ENCODE measurements around the gene TC2N.

Gene TC2N

DNA sequence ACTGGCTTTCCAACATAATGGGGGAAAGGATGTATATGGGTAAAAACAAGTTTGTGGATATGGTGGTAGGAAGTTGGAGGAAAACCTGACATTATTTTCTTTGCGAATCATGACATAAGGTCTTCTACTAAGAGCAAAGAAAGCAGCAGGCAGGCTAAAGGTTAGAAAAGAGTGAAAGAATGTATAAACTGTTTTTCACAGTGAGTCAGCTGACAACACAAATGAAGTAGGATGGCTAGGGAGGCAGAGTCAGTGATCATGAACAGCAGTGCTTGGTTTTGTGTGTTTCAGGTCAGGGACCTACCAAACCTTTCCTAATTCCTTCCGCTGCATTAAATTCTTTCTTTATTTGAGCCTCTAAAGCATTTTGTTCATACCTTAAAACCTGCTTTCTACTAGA, 89.1 kb downstream of the TC2N start:
- H3K9me3 ChIP-seq (replicated peaks; ENCODE audit: low read length) = no peaks in the 10 kb centered on the region
- H3K4me2 ChIP-seq (ENCODE audit: low read length) = no peak overlapping the region
- no peaks in the 10 kb centered on the region for H3K27me3 ChIP-seq (ENCODE audit: control insufficient read depth, insufficient read depth, low read length)
- H3K36me3 ChIP-seq (ENCODE audit: insufficient read depth, low read length) = no peaks in the 10 kb centered on the region
- H3K4me3 ChIP-seq (ENCODE audit: low read length) = no peak overlapping the region
- no peak overlapping the region for H3K9ac ChIP-seq (ENCODE audit: low read depth, low read length)
- no peaks in the 10 kb centered on the region for H3K4me1 ChIP-seq (ENCODE audit: control insufficient read depth, insufficient read depth, low read length)

DNA sequence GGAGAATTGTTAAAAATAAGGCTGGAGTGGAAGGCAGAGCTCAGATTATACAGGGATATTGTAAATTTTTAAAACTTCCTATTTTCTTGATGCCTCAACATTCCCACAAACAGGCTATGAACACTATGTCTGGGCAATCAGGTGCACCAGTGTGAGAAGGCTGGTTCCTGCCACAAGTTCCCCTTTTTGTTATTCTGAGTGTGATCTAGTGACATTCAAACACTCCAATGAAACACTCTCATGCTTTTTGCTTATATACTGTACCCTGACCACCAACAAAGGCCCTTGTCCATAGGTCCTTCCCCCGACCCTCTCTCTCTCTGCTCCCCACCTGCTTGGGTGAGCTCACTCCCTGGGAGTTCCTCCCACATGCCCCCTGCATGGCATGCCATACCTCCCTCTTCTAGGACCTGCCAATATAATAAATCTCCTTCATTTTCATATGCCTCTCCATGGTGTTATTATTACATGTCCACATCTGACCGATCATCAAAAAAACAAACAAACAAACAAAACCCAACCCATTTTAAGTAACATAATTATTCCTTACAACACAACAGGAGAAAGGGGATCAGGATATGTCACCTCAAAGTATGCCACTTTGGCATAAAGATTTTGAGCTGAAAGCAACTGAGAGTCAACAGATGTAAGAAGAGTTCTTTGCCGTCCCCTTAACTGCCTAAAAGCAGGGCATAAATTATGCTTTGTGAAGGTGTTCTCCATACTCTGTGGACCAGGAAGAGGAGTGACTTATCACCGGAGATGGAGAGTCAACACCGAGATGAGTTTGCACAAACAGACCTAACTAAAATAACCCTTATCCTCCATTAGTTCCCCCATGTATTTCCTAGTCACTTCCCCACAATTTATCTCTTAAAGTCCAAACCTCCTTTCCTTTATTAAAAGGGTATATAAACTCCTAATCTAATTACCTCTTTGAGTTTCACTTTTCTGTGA, 92.9 kb downstream of the TC2N start:
- Histone ChIP-seq H3K4me3 (ENCODE audit: low read length) (no peak overlapping the region), H3K4me2 (ENCODE audit: low read length) (no peak overlapping the region), H3K27me3 (ENCODE audit: control insufficient read depth, insufficient read depth, low read length) (no peaks in the 10 kb centered on the region), H3K9ac (ENCODE audit: low read depth, low read length) (no peak overlapping the region), H3K36me3 (ENCODE audit: insufficient read depth, low read length) (no peaks in the 10 kb centered on the region), H3K4me1 (ENCODE audit: control insufficient read depth, insufficient read depth, low read length) (no peaks in the 10 kb centered on the region), H3K9me3 (replicated peaks; ENCODE audit: low read length) (no peaks in the 10 kb centered on the region)

DNA sequence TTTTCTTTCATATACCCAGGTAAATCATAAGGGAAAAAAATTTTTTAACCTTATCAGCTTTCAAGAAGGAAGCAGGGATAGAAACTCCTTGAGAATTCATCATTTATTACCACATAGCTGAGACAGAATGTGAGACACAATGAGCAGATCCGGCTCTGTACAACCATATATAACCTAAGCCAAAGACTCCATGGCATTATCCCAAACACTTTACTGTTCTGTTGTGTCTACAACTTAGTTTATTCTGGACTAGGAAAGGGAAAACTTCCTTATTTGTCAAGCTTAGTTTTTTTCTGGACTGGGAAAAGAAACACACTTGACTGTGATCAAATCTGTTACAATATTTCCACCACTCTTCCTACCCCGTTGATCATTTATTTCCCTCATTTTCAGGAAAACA, 97.2 kb downstream of the TC2N start:
- no peak overlapping the region for H3K4me2 ChIP-seq (ENCODE audit: low read length)
- H3K36me3 ChIP-seq (ENCODE audit: insufficient read depth, low read length) = no peaks in the 10 kb centered on the region
- no peaks in the 10 kb centered on the region for H3K27me3 ChIP-seq (ENCODE audit: control insufficient read depth, insufficient read depth, low read length)
- H3K4me3 ChIP-seq (ENCODE audit: low read length) = no peak overlapping the region
- H3K9ac ChIP-seq (ENCODE audit: low read depth, low read length) = no peak overlapping the region
- H3K4me1 ChIP-seq (ENCODE audit: control insufficient read depth, insufficient read depth, low read length) = no peaks in the 10 kb centered on the region
- no peaks in the 10 kb centered on the region for H3K9me3 ChIP-seq (replicated peaks; ENCODE audit: low read length)

DNA sequence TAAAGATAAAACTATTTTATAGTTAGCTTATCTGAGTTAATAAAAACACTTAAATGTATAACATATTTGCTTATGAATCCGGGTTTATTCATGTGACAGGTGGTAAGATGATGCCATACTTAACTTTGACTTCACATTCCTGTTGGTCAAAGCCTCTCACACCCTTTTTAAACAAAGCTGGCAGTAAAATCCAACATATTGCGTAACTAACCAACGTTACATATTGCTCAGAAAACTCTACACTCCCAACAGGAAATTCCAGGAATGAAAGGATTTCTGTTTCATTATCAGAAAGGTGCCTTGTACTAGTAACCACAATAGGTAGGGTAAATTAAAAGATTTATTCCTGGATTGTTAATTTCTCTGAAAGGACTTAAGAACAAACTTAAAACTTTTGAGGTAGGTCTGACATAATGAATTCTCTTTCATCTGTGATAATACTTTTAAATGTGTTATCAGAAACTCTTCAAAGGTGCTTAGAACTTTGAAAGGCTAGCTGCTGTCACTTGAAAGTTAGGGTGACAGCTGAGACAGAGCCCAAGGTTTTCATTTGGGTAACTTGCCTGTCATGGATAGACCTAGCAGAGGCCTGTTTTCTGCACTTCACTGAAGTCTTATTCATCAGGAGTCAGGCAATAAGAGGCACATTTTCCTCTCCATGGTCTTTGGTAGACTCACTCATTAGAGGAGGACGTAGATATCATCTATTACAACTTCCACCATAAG, 111.6 kb downstream of the TC2N start:
- H3K9ac ChIP-seq (ENCODE audit: low read depth, low read length) = no peak overlapping the region
- H3K9me3 ChIP-seq (replicated peaks; ENCODE audit: low read length) = no peaks in the 10 kb centered on the region
- H3K4me3 ChIP-seq (ENCODE audit: low read length) = no peak overlapping the region
- no peaks in the 10 kb centered on the region for H3K36me3 ChIP-seq (ENCODE audit: insufficient read depth, low read length)
- H3K27me3 ChIP-seq (ENCODE audit: control insufficient read depth, insufficient read depth, low read length) = peaks cover 7% of the 10 kb centered on the region
- H3K4me2 ChIP-seq (ENCODE audit: low read length) = no peak overlapping the region
- peaks cover 8% of the 10 kb centered on the region for H3K4me1 ChIP-seq (ENCODE audit: control insufficient read depth, insufficient read depth, low read length)

DNA sequence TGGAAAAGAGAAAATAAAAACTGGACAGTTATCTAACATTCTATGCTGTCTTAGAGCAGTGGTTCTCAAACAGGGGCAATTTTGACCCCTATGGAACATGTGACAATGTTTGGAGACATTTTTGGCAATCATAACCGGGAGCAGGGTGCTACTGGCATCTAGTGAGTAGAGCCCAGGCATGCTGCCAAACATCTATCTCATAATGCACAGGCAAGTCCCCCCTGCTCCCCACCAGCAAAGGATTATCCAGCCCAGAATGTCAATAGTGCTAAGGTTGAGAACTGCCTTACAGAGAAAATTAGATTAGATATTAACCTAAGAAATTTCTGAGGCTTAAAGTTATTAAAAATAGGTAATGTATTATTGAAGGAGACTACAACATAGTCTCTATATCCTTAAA, 112.5 kb downstream of the TC2N start:
- Histone ChIP-seq H3K9me3 (replicated peaks; ENCODE audit: low read length) (no peaks in the 10 kb centered on the region), H3K4me1 (ENCODE audit: control insufficient read depth, insufficient read depth, low read length) (peaks cover 8% of the 10 kb centered on the region), H3K9ac (ENCODE audit: low read depth, low read length) (no peak overlapping the region), H3K27me3 (ENCODE audit: control insufficient read depth, insufficient read depth, low read length) (peaks cover 7% of the 10 kb centered on the region), H3K4me3 (ENCODE audit: low read length) (no peak overlapping the region), H3K36me3 (ENCODE audit: insufficient read depth, low read length) (no peaks in the 10 kb centered on the region), H3K4me2 (ENCODE audit: low read length) (no peak overlapping the region)

DNA sequence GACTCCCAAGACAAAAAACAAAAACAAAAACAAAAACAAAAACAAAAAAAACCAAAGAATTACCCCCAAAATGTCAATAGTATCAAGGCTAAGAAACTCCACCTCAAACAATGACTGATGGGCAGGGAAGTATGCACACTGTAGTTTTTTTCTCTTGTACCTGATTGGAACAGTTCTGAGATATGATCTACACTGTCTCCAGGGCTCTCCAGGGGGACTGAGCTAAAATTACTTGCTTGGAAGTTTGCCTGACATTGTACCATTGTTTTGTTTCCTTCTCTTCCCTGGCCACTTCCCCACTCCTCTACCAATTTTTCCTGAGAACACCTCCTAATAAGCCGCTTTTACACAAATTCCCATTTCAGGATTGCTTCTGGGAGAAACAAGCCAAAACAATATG, 113.2 kb downstream of the TC2N start:
- H3K4me1 ChIP-seq (ENCODE audit: control insufficient read depth, insufficient read depth, low read length) = peaks cover 8% of the 10 kb centered on the region
- peaks cover 7% of the 10 kb centered on the region for H3K27me3 ChIP-seq (ENCODE audit: control insufficient read depth, insufficient read depth, low read length)
- H3K4me2 ChIP-seq (ENCODE audit: low read length) = no peak overlapping the region
- no peaks in the 10 kb centered on the region for H3K9me3 ChIP-seq (replicated peaks; ENCODE audit: low read length)
- H3K4me3 ChIP-seq (ENCODE audit: low read length) = no peak overlapping the region
- no peaks in the 10 kb centered on the region for H3K36me3 ChIP-seq (ENCODE audit: insufficient read depth, low read length)
- no peak overlapping the region for H3K9ac ChIP-seq (ENCODE audit: low read depth, low read length)

DNA sequence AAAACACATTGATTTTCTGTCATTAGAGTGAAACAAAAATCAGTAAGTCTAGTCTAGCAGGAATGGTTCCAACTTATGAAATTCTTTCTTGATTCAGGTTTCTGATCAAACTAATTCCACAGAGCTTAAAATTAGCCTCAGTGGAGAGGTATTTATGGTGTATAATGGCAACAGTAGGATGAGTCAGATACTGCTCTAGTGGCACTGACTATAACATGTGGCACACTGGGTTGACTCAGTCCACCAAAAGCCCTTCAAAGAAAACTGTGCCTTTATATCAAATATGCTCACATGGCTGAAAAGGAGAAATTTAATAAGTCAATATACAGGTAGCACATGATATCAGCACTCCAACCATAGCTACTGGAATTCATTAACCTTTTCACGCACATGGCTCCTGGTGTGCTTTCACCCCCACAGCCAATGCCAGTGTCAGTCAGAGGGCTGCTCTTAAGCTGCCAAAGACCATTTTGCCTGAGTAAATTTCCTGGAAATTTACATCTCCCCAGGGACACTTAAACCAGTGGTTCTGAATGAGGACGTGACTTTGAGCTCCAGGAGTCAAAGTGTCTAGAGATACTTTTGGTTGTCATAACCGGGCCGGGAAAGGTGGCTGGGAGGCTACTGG, 113.7 kb downstream of the TC2N start:
- H3K4me1 ChIP-seq (ENCODE audit: control insufficient read depth, insufficient read depth, low read length) = peaks cover 8% of the 10 kb centered on the region
- no peak overlapping the region for H3K4me3 ChIP-seq (ENCODE audit: low read length)
- no peaks in the 10 kb centered on the region for H3K9me3 ChIP-seq (replicated peaks; ENCODE audit: low read length)
- no peak overlapping the region for H3K4me2 ChIP-seq (ENCODE audit: low read length)
- H3K27me3 ChIP-seq (ENCODE audit: control insufficient read depth, insufficient read depth, low read length) = peaks cover 7% of the 10 kb centered on the region
- H3K9ac ChIP-seq (ENCODE audit: low read depth, low read length) = no peak overlapping the region
- no peaks in the 10 kb centered on the region for H3K36me3 ChIP-seq (ENCODE audit: insufficient read depth, low read length)

DNA sequence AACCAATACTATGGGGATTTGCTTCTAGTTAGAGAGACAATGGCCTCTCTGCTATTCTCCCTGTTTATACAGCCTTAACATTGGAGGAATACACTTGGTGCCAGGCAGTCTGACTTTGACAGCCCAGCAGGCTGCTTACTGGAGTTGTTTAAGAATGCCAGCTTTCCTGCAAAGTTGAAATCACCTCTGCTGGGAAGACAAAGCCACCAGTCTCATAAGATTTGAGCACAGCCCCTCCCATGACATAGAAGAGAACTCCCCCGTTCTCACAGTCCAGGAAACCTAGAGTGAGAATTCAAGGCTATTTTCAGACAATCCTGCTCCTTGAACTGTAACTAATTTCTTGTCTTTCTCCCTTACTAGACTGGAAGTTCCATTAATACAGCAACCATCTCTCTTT, 114.4 kb downstream of the TC2N start:
- no peak overlapping the region for H3K4me2 ChIP-seq (ENCODE audit: low read length)
- peaks cover 7% of the 10 kb centered on the region for H3K27me3 ChIP-seq (ENCODE audit: control insufficient read depth, insufficient read depth, low read length)
- no peaks in the 10 kb centered on the region for H3K9me3 ChIP-seq (replicated peaks; ENCODE audit: low read length)
- no peaks in the 10 kb centered on the region for H3K36me3 ChIP-seq (ENCODE audit: insufficient read depth, low read length)
- no peak overlapping the region for H3K9ac ChIP-seq (ENCODE audit: low read depth, low read length)
- H3K4me1 ChIP-seq (ENCODE audit: control insufficient read depth, insufficient read depth, low read length) = peaks cover 8% of the 10 kb centered on the region
- no peak overlapping the region for H3K4me3 ChIP-seq (ENCODE audit: low read length)

DNA sequence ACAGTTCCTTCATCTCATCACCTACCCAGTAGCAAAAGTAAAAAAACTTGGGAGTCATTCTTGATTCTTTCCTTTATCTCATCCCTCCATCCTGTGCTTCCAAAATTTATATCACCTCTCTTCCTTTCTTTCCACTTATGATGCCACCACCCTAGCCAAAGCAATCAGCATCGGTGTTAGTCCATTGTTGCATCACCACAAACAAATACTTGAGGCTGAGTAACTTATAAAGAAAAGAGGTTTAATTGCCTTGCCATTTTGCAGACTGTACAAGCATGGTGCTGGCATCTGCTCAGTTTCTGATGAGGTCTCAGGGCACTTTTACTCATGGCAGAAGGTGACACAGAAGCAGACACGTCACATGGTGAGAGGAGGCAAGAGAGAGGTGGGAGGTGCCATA, 115.6 kb downstream of the TC2N start:
- Histone ChIP-seq H3K4me2 (ENCODE audit: low read length) (no peak overlapping the region), H3K27me3 (ENCODE audit: control insufficient read depth, insufficient read depth, low read length) (peaks cover 7% of the 10 kb centered on the region), H3K9me3 (replicated peaks; ENCODE audit: low read length) (no peaks in the 10 kb centered on the region), H3K36me3 (ENCODE audit: insufficient read depth, low read length) (no peaks in the 10 kb centered on the region), H3K9ac (ENCODE audit: low read depth, low read length) (no peak overlapping the region), H3K4me3 (ENCODE audit: low read length) (no peak overlapping the region), H3K4me1 (ENCODE audit: control insufficient read depth, insufficient read depth, low read length) (peaks cover 8% of the 10 kb centered on the region)

DNA sequence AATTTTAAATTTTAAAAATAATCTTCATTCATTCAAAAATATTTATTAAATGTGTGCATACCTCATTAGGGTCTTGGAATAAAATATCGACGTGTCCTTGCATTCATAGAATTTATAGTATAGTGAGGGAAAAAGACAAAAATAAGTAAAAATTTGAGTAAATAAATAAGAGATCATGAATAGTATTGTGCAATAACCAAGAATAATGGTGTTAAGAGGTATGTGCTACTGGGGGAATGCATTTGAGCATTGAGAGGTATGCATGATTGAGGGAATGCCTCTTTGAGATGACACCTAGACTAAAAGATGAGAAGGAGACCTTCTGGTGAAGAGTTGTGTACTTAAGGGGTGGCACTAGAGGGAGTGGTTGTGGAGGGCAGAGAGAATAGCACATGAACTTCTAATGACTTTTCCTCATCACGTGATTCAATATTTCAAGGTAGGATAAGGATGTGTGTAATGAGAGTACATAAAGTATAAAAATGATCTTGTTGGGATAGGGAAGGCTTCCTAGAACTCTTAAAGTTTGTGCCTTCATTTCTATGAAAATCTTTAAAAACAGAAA, 116.6 kb downstream of the TC2N start:
- H3K27me3 ChIP-seq (ENCODE audit: control insufficient read depth, insufficient read depth, low read length) = peaks cover 7% of the 10 kb centered on the region
- H3K4me2 ChIP-seq (ENCODE audit: low read length) = no peak overlapping the region
- no peak overlapping the region for H3K4me3 ChIP-seq (ENCODE audit: low read length)
- peaks cover 8% of the 10 kb centered on the region for H3K4me1 ChIP-seq (ENCODE audit: control insufficient read depth, insufficient read depth, low read length)
- H3K9ac ChIP-seq (ENCODE audit: low read depth, low read length) = no peak overlapping the region
- H3K9me3 ChIP-seq (replicated peaks; ENCODE audit: low read length) = no peaks in the 10 kb centered on the region
- no peaks in the 10 kb centered on the region for H3K36me3 ChIP-seq (ENCODE audit: insufficient read depth, low read length)

DNA sequence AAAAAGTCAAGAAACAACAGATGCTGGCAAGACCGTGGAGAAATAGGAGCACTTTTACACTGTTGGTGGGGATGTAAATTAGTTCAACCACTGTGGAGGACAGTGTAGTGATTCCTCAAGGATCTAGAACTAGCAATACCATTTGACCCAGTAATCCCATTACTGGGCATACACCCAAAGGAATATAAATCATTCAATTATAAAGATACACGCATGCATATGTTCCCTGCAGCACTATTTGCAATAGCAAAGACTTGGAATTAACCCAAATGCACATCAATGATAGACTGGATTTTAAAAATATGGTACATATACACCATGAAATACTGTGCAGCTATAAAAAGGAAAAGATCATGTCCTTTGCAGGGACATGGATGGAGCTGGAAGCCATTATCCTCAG, 117.5 kb downstream of the TC2N start:
- H3K9me3 ChIP-seq (replicated peaks; ENCODE audit: low read length) = no peaks in the 10 kb centered on the region
- H3K4me2 ChIP-seq (ENCODE audit: low read length) = no peak overlapping the region
- H3K27me3 ChIP-seq (ENCODE audit: control insufficient read depth, insufficient read depth, low read length) = peaks cover 7% of the 10 kb centered on the region
- H3K36me3 ChIP-seq (ENCODE audit: insufficient read depth, low read length) = no peaks in the 10 kb centered on the region
- H3K9ac ChIP-seq (ENCODE audit: low read depth, low read length) = no peak overlapping the region
- H3K4me1 ChIP-seq (ENCODE audit: control insufficient read depth, insufficient read depth, low read length) = peaks cover 11% of the 10 kb centered on the region
- no peak overlapping the region for H3K4me3 ChIP-seq (ENCODE audit: low read length)
